ENCODE results near the gene OPTC. TPM values are rescaled to one million over a fixed set of nuclear protein-coding genes. Genes with fewer than 3 reads are reported as not detected.

The OPTC gene
- total and polyA plus RNA-seq, 9 of the 15 experiments (the other 6 are each of a cell fraction or from before 2014, with no cell fraction given): not detected

GRCh38 chr1:203539831-203540546 lies 46.0 kb downstream of the OPTC start (continued):
- TF ChIP-seq PRDM10 (IDR thresholded peaks at IDR 0.05; ENCODE audit: partially characterized antibody) (peak; percentile 92), EGR1 (conservative IDR thresholded peaks at IDR 0.05) (no peak), ZNF696 (CRISPR knock-in tag; conservative IDR thresholded peaks at IDR 0.05) (no peak), MED1 (CRISPR knock-in tag; IDR thresholded peaks at IDR 0.05; ENCODE audit: borderline replicate concordance) (no peak), ZNF507 (tag; conservative IDR thresholded peaks at IDR 0.05) (no peak), MAFK (IDR thresholded peaks at IDR 0.05; ENCODE audit: low read length) (no peak), ZFP30 (CRISPR knock-in tag; IDR thresholded peaks at IDR 0.05; ENCODE audit: borderline replicate concordance) (no peak), PCBP1 (IDR thresholded peaks at IDR 0.05; ENCODE audit: low read depth, low read length, poor library complexity, severe bottlenecking) (no peak), ZNF143 (CRISPR knock-in tag; IDR thresholded peaks at IDR 0.05) (peak; percentile 72), SIX5 (IDR thresholded peaks at IDR 0.05; ENCODE audit: borderline replicate concordance in 1 of 2, insufficient read depth in 1 of 2, low read depth in 1 of 2, low read length in 2 of 2) (0 out of 4 replicates have a peak, but pooled peaks of 1 of the 2 experiments have one; percentile 37), NFIX (CRISPR knock-in tag; IDR thresholded peaks at IDR 0.05; ENCODE audit: low read depth) (no peak), FOXJ2 (tag; IDR thresholded peaks at IDR 0.05) (no peak), KHSRP (IDR thresholded peaks at IDR 0.05) (no peak)
- TF ChIP-seq, protein P1, sequence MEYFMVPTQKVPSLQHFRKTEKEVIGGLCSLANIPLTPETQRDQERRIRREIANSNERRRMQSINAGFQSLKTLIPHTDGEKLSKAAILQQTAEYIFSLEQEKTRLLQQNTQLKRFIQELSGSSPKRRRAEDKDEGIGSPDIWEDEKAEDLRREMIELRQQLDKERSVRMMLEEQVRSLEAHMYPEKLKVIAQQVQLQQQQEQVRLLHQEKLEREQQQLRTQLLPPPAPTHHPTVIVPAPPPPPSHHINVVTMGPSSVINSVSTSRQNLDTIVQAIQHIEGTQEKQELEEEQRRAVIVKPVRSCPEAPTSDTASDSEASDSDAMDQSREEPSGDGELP (CRISPR knock-in tag; IDR thresholded peaks at IDR 0.05; ENCODE audit: borderline replicate concordance): no peak

Data from K562 (cell line).